ENCODE results near the gene MPC1.

The MPC1 gene

DNA sequence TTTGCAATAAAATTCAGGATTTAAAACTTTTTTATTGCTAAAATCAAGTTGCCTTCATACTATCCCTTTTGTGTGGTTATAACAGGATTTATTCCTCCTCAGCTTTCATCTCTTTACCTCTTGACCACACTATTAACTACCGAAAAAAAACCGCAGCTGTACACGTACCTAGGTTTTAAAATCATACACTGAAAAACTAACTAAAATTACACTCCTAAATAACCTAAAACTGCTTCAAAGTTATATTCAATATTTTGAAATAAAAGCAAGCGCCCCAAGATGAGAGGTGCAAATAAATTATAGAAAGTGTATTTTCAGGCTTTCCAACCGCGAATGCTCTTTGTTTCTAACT lies 1.4 kb downstream of the MPC1 start:
- no peak for TF ChIP-seq RAD21 (IDR thresholded peaks at IDR 0.05; ENCODE audit: low read depth)
- TF ChIP-seq TCF12 (IDR thresholded peaks at IDR 0.05; ENCODE audit: low read depth) = no peak
- TF ChIP-seq EGR1 (IDR thresholded peaks at IDR 0.05) = no peak
- no peak for TF ChIP-seq FOXM1 (IDR thresholded peaks at IDR 0.05; ENCODE audit: borderline replicate concordance, low read depth)
- TF ChIP-seq YY1 (IDR thresholded peaks at IDR 0.05; ENCODE audit: low read depth) = no peak
- TF ChIP-seq USF1 (IDR thresholded peaks at IDR 0.05) = no peak
- TF ChIP-seq ZBTB7A (IDR thresholded peaks at IDR 0.05; ENCODE audit: low read depth) = no peak
- TF ChIP-seq CREB1 (IDR thresholded peaks at IDR 0.05; ENCODE audit: low read depth) = no peak
- no peak for TF ChIP-seq TEAD4 (IDR thresholded peaks at IDR 0.05)
- TF ChIP-seq, protein P1, sequence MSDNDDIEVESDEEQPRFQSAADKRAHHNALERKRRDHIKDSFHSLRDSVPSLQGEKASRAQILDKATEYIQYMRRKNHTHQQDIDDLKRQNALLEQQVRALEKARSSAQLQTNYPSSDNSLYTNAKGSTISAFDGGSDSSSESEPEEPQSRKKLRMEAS (IDR thresholded peaks at IDR 0.05) = no peak
- TF ChIP-seq TAF1 (IDR thresholded peaks at IDR 0.05; ENCODE audit: low read depth) = no peak
- no peak for TF ChIP-seq CEBPB (IDR thresholded peaks at IDR 0.05)
- no peak for TF ChIP-seq REST (IDR thresholded peaks at IDR 0.05; ENCODE audit: low read depth)
- no peak for TF ChIP-seq NFIC (IDR thresholded peaks at IDR 0.05)
- TF ChIP-seq EP300 (IDR thresholded peaks at IDR 0.05; ENCODE audit: borderline replicate concordance) = no peak

DNA sequence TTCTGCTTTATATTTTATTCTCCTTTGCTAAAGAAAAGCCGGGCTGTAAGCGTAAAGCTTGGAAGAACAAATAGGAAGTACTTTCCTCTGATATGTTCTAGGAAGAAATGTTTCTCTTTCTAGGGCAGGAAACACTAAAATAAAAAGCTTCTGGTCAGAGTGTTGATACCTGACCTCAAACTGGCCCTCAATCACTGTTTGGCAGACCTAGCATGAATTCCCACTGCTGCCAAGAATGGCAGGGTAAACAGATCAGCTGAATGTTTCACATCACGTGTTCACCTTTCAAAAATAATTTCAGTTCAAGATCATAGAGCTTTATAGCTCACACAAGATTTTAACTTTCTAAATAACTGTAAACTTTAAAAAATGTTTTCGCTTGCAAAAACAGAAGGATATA lies 2.9 kb downstream of the MPC1 start:
- TF ChIP-seq NFIC (IDR thresholded peaks at IDR 0.05) = no peak
- no peak for TF ChIP-seq CREB1 (IDR thresholded peaks at IDR 0.05; ENCODE audit: low read depth)
- no peak for TF ChIP-seq YY1 (IDR thresholded peaks at IDR 0.05; ENCODE audit: low read depth)
- TF ChIP-seq EGR1 (IDR thresholded peaks at IDR 0.05) = no peak
- no peak for TF ChIP-seq FOXM1 (IDR thresholded peaks at IDR 0.05; ENCODE audit: borderline replicate concordance, low read depth)
- TF ChIP-seq USF1 (IDR thresholded peaks at IDR 0.05) = no peak
- TF ChIP-seq CEBPB (IDR thresholded peaks at IDR 0.05) = no peak
- no peak for TF ChIP-seq TAF1 (IDR thresholded peaks at IDR 0.05; ENCODE audit: low read depth)
- TF ChIP-seq RAD21 (IDR thresholded peaks at IDR 0.05; ENCODE audit: low read depth) = no peak
- no peak for TF ChIP-seq ZBTB7A (IDR thresholded peaks at IDR 0.05; ENCODE audit: low read depth)
- no peak for TF ChIP-seq TEAD4 (IDR thresholded peaks at IDR 0.05)
- no peak for TF ChIP-seq REST (IDR thresholded peaks at IDR 0.05; ENCODE audit: low read depth)
- TF ChIP-seq TCF12 (IDR thresholded peaks at IDR 0.05; ENCODE audit: low read depth) = no peak

GRCh38 chr6:166379103-166379586 lies 3.6 kb downstream of the MPC1 start:
- TF ChIP-seq TEAD4 (IDR thresholded peaks at IDR 0.05) = no peak

- TF ChIP-seq YY1 (IDR thresholded peaks at IDR 0.05; ENCODE audit: low read depth) (no peak), TCF12 (IDR thresholded peaks at IDR 0.05; ENCODE audit: low read depth) (no peak), CREB1 (IDR thresholded peaks at IDR 0.05; ENCODE audit: low read depth) (no peak), REST (IDR thresholded peaks at IDR 0.05; ENCODE audit: low read depth) (no peak), USF1 (IDR thresholded peaks at IDR 0.05) (no peak), EP300 (IDR thresholded peaks at IDR 0.05; ENCODE audit: borderline replicate concordance) (no peak)
- TF ChIP-seq, protein P1 (IDR thresholded peaks at IDR 0.05) = no peak
These were observed 5.0 kb downstream of the MPC1 start for GRCh38 chr6:166377721-166378120.

DNA sequence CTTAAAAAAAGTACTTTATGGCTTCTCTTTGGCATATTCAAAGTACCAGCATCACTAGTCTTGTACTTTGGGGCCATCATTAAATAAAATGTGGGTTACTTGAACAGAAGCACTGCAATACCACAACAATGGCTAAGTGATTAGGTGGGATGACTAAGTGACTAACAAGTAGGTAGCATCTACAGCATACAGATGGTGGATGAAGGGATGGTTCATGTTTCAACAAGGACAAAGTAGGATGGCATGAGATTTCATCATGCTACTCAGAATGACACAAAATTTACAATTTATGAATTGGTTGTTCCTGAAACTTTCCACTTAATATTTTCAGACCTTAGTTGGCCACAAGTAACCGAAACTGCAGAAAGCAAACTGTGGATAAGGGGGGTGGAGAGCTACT lies 7.7 kb downstream of the MPC1 start:
- TF ChIP-seq EGR1 (IDR thresholded peaks at IDR 0.05) (no peak), TAF1 (IDR thresholded peaks at IDR 0.05; ENCODE audit: low read depth) (no peak), ZBTB7A (IDR thresholded peaks at IDR 0.05; ENCODE audit: low read depth) (no peak), USF1 (IDR thresholded peaks at IDR 0.05) (no peak), CEBPB (IDR thresholded peaks at IDR 0.05) (no peak)
